ENCODE results near the gene FGF14. TPM values are rescaled to one million over a fixed set of nuclear protein-coding genes. Genes with fewer than 3 reads are reported as not detected.

Gene FGF14
- total RNA-seq, 1 experiment from 2014 or later: not detected

DNA sequence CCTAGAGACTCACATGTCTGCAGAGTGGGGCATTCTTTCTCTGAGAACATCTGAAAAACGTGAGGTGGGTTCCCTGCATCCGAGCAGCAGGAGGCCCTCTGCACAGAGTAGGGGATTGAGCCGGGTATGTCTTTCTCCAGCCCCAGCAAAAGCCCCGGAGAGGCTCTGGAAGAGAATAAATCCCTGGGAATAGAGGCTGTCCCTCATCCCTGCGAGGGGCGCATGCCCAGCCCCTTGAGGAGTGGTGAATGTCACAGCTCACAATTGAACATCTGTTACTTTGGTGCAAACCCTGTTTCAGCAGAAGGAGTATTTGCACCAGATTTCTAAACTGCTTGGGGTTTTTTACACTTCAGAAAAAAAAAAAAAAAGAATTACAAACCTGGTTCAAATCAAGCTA, 164.6 kb downstream of the FGF14 start:
- no peak overlapping the region for H3K9ac ChIP-seq (ENCODE audit: low read length)
- ATAC-seq (no peak), DNase-seq (no peak)
- peaks cover 13% of the 10 kb centered on the region for H3K27me3 ChIP-seq (ENCODE audit: low read length)
- no peaks in the 10 kb centered on the region for H4K20me1 ChIP-seq (ENCODE audit: low read length)
- ChIA-PET POLR2A (ENCODE audit: unreplicated experiment) (no interaction called here), CTCF (no interaction called here)
- no peaks in the 10 kb centered on the region for H3K9me2 ChIP-seq (replicated peaks; ENCODE audit: low read length)
- no peak overlapping the region for H3K4me2 ChIP-seq (ENCODE audit: low read length)
- no peak overlapping the region for H3K27ac ChIP-seq (ENCODE audit: low read length)
- no peaks in the 10 kb centered on the region for H3K9me3 ChIP-seq (ENCODE audit: low read length)
- H2AFZ ChIP-seq (ENCODE audit: low read length): no peak overlapping the region
- no peaks in the 10 kb centered on the region for H3F3A ChIP-seq (ENCODE audit: low read length, unreplicated experiment)
- no peaks in the 10 kb centered on the region for H3K36me3 ChIP-seq (ENCODE audit: low read depth, low read length)
- no peaks in the 10 kb centered on the region for H3K4me1 ChIP-seq (ENCODE audit: insufficient read depth, low read length)
- H3K79me2 ChIP-seq (ENCODE audit: low read length): no peaks in the 10 kb centered on the region
- H3K4me3 ChIP-seq (ENCODE audit: low read length): no peak overlapping the region
- TF ChIP-seq EZH2phosphoT487 (IDR thresholded peaks at IDR 0.05; ENCODE audit: borderline replicate concordance, low read length): no peak
- TF ChIP-seq, protein P1, sequence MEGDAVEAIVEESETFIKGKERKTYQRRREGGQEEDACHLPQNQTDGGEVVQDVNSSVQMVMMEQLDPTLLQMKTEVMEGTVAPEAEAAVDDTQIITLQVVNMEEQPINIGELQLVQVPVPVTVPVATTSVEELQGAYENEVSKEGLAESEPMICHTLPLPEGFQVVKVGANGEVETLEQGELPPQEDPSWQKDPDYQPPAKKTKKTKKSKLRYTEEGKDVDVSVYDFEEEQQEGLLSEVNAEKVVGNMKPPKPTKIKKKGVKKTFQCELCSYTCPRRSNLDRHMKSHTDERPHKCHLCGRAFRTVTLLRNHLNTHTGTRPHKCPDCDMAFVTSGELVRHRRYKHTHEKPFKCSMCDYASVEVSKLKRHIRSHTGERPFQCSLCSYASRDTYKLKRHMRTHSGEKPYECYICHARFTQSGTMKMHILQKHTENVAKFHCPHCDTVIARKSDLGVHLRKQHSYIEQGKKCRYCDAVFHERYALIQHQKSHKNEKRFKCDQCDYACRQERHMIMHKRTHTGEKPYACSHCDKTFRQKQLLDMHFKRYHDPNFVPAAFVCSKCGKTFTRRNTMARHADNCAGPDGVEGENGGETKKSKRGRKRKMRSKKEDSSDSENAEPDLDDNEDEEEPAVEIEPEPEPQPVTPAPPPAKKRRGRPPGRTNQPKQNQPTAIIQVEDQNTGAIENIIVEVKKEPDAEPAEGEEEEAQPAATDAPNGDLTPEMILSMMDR (conservative IDR thresholded peaks at IDR 0.05; ENCODE audit: low read depth, low read length): no peak
- TF ChIP-seq EZH2 (IDR thresholded peaks at IDR 0.05; ENCODE audit: low read length, unreplicated experiment): no peak
- no TSS peak for BruUV-seq (replicated peaks)
- intact Hi-C loops (cut with micrococcal nuclease): no loop called here

DNA sequence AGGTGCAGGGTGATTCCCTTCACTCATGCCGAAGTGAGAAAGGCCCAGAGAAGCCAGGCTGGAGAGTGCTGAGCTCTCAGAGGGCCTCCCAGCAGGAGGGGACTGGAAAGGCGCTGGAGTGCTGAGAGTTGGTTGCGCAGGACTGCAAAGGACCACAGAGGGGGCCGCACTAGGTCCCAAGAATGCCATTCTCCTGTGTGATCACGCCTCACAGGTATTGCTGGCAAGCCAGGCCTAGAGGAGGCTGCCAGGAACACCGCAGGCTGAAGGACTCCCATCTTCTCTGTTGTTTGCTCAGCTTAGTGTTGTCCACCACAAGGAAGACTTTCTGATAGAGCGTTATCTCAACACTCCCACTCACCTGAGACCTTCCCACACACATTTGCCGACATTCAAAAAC, 165.0 kb downstream of the FGF14 start:
- no peaks in the 10 kb centered on the region for H3K9me3 ChIP-seq (ENCODE audit: low read length)
- ATAC-seq (no peak), DNase-seq (no peak)
- no peaks in the 10 kb centered on the region for H3F3A ChIP-seq (ENCODE audit: low read length, unreplicated experiment)
- TF ChIP-seq EZH2phosphoT487 (IDR thresholded peaks at IDR 0.05; ENCODE audit: borderline replicate concordance, low read length) (no peak), EZH2 (IDR thresholded peaks at IDR 0.05; ENCODE audit: low read length, unreplicated experiment) (no peak)
- TF ChIP-seq, protein P1 (conservative IDR thresholded peaks at IDR 0.05; ENCODE audit: low read depth, low read length): no peak
- peaks cover 13% of the 10 kb centered on the region for H3K27me3 ChIP-seq (ENCODE audit: low read length)
- CTCF ChIA-PET: no interaction called here
- no peak overlapping the region for H3K4me2 ChIP-seq (ENCODE audit: low read length)
- BruUV-seq (replicated peaks): no TSS peak
- H3K27ac ChIP-seq (ENCODE audit: low read length): no peak overlapping the region
- H3K4me1 ChIP-seq (ENCODE audit: insufficient read depth, low read length): no peaks in the 10 kb centered on the region
- no peak overlapping the region for H2AFZ ChIP-seq (ENCODE audit: low read length)
- H3K79me2 ChIP-seq (ENCODE audit: low read length): no peaks in the 10 kb centered on the region
- POLR2A ChIA-PET (ENCODE audit: unreplicated experiment): no interaction called here
- intact Hi-C loops (cut with micrococcal nuclease): no loop called here
- no peaks in the 10 kb centered on the region for H4K20me1 ChIP-seq (ENCODE audit: low read length)
- no peak overlapping the region for H3K9ac ChIP-seq (ENCODE audit: low read length)
- H3K36me3 ChIP-seq (ENCODE audit: low read depth, low read length): no peaks in the 10 kb centered on the region
- H3K9me2 ChIP-seq (replicated peaks; ENCODE audit: low read length): no peaks in the 10 kb centered on the region
- H3K4me3 ChIP-seq (ENCODE audit: low read length): no peak overlapping the region

DNA sequence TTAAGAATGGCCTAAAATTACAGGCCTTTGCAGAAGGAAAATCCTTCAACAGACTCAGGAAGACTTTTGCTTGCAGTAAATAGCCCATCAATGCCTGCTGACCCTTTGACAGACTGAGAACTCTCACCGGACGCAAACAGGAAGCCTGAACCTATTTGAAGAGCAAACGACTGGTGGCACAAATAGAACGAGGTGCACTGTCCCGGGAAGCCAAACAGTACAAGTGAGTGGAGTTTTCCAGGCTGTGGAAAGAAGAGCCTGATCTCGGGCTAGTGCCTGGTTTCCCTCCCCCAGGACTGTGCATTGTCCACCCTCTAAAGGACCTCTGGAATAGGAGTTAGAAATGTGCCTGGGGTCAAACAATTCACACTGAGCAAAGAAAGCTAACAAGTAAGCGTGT, 165.5 kb downstream of the FGF14 start:
- CTCF ChIA-PET: no interaction called here
- no peak for DNase-seq
- ATAC-seq: no peak

More for the DNA sequence above, 165.5 kb downstream of the FGF14 start:
- H3K9me3 ChIP-seq (ENCODE audit: low read length): no peaks in the 10 kb centered on the region
- POLR2A ChIA-PET (ENCODE audit: unreplicated experiment): no interaction called here
- no peaks in the 10 kb centered on the region for H3K9me2 ChIP-seq (replicated peaks; ENCODE audit: low read length)
- TF ChIP-seq, protein P1 (conservative IDR thresholded peaks at IDR 0.05; ENCODE audit: low read depth, low read length): no peak
- no peak for TF ChIP-seq EZH2 (IDR thresholded peaks at IDR 0.05; ENCODE audit: low read length, unreplicated experiment)
- TF ChIP-seq EZH2phosphoT487 (IDR thresholded peaks at IDR 0.05; ENCODE audit: borderline replicate concordance, low read length): no peak
- no peaks in the 10 kb centered on the region for H4K20me1 ChIP-seq (ENCODE audit: low read length)
- H3K27ac ChIP-seq (ENCODE audit: low read length): no peak overlapping the region
- no TSS peak for BruUV-seq (replicated peaks)
- intact Hi-C loops (cut with micrococcal nuclease): no loop called here
- H3F3A ChIP-seq (ENCODE audit: low read length, unreplicated experiment): no peaks in the 10 kb centered on the region
- no peak overlapping the region for H3K9ac ChIP-seq (ENCODE audit: low read length)
- H2AFZ ChIP-seq (ENCODE audit: low read length): no peak overlapping the region
- no peak overlapping the region for H3K4me3 ChIP-seq (ENCODE audit: low read length)
- H3K4me1 ChIP-seq (ENCODE audit: insufficient read depth, low read length): no peaks in the 10 kb centered on the region
- H3K4me2 ChIP-seq (ENCODE audit: low read length): no peak overlapping the region
- H3K36me3 ChIP-seq (ENCODE audit: low read depth, low read length): no peaks in the 10 kb centered on the region
- peaks cover 13% of the 10 kb centered on the region for H3K27me3 ChIP-seq (ENCODE audit: low read length)
- H3K79me2 ChIP-seq (ENCODE audit: low read length): no peaks in the 10 kb centered on the region

Measured in PC-3 (cell line).